NB4 (cell line): ENCODE results near the gene NRG3.

Source experiments
- DNase-seq: peaks from one replicate; pipeline ENCODE4 v3.0.0; 2010; ENCODE audit warnings: low read depth
- H3K4me3 ChIP-seq: one replicate; pipeline ENCODE4 v1.5.1; 2011; ENCODE audit warnings: mild to moderate bottlenecking, low read depth, low read length, moderate library complexity
- CTCF ChIP-seq: IDR thresholded peaks from one replicate; pipeline ENCODE4 v1.5.1; 2012; ENCODE audit warnings: low read depth, low read length
- MAX ChIP-seq: IDR thresholded peaks from 2 replicates; pipeline ENCODE4 v1.6.1; 2011; ENCODE audit warnings: low read depth, low read length
- MYC ChIP-seq: IDR thresholded peaks from 2 replicates; pipeline ENCODE4 v1.6.1; 2011; ENCODE audit warnings: low read depth, low read length
- POLR2A ChIP-seq: IDR thresholded peaks from 2 replicates; pipeline ENCODE4 v1.6.1; 2011; ENCODE audit warnings: mild to moderate bottlenecking; ENCODE audit not compliant: insufficient read length; ENCODE audit errors: extremely low read depth

The NRG3 gene

DNA sequence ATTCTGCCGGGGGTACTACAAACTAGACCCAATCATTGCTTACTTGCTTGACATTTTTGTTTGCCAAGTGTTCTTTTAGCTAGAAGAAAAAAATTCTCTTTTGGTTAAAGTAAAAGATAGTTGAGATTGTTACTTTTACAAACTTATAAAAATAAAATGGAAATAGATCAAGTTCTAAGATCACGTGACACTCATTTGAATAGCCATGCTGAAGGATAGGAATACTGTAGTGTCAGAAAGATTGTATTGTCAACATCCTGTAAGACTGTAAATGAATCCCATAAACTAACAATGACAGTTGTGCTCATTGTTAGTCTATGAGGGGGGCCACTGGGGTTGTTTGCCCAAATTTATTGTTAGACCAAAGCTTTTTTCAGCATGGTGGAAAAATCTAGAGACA is 10.5 kb downstream of the NRG3 start:
- TF ChIP-seq MAX (no peak), CTCF (no peak), MYC (no peak), POLR2A (no peak)
- H3K4me3 ChIP-seq: no peak overlapping the region
- no peak for DNase-seq

DNA sequence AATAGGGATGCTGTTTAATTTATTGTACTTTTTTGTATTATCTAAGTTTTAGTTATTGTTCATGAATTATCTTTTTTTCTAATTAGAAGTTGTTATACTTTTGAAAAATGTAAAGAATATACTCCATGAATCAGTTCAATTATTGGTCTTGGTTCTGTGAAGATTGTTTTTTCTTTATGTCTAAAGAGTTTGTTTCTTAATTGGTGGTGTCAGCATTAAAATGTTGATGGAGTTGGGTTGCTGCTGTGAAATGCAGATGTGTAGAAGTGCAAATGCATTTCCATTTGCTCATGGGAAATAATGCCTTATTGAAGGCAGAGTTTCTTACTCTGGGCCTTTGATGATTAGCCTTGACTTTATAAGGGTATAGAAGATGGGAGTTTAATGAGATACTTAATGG is 11.9 kb downstream of the NRG3 start:
- TF ChIP-seq CTCF (no peak), POLR2A (no peak), MYC (no peak), MAX (no peak)

DNA sequence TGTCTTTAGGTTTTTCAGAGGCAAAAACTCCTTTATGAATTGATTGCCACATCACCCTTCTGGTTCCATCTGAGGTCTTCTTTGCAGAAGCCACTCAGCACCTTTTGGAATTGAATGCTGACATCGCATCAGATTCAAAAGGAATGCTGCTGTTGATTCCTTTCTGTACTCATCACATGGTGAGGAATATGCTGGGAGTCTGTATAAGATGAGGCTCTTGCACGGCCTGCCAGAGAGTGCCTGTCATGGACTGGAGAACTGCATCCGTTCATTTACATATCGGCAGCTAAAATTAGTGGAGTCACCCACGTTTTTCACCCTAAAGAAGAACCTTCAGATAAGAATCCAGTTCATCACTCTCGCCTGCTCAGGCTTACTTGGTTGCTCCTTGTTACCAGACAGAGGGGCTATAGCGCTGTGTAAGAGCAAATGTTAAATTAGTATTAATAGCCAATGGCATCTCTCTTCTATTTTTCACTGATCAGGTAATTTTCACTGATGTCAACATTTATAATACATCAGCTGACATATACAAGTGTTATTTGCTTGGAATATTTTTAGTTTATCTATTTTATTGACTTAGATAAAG is 14.3 kb downstream of the NRG3 start:
- no peak for DNase-seq
- no peak overlapping the region for H3K4me3 ChIP-seq
- TF ChIP-seq MYC: no peak
- no peak for TF ChIP-seq MAX
- no peak for TF ChIP-seq POLR2A
- TF ChIP-seq CTCF: no peak

More for the DNA sequence above, 11.9 kb downstream of the NRG3 start:
- no peak for DNase-seq
- H3K4me3 ChIP-seq: no peak overlapping the region

GRCh38 chr10:81894616-81895015 is 19.6 kb downstream of the NRG3 start:
- TF ChIP-seq POLR2A: no peak
- TF ChIP-seq CTCF: no peak
- no peak for TF ChIP-seq MAX
- no peak for TF ChIP-seq MYC

DNA sequence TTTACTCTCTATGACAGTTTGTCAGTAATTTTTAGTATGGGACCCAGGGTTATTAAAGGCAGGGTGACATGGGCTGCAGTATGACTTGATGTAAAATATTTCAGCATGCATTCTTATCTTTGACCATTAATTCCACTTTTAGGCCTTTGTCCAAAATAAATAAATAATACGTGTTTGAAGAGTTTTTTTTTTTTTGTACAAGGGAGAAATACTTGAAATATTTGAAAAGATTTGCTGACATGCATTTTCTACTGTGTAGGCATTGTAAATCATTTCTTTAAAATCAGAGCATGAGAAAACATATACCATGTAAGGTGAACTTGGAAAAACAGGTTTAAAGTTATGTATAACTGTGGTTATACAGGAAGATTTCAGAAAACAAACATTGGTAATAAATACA is 23.5 kb downstream of the NRG3 start:
- no peak for DNase-seq
- H3K4me3 ChIP-seq: no peak overlapping the region
- TF ChIP-seq POLR2A (no peak), MAX (no peak), CTCF (no peak), MYC (no peak)

More at GRCh38 chr10:81894616-81895015, 19.6 kb downstream of the NRG3 start:
- H3K4me3 ChIP-seq: no peak overlapping the region
- no peak for DNase-seq

DNA sequence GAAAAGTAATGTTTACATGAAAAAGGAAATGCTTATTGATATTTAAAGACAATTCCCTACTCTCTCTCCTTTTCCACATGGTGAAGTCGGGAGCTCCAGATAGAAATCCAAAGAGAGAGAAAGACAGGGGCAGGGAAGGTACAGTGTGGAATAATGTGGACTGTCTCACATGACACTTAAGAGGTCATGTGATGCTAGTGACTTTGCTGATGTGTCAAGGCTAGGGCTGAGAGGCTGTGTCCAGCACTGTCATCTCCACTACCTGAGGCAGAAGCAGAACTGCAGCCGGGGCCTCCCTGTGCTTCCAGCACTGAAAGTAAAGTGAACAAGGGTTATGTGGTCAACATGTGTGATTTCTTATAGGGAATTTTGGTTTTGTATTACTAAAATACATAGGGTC is 26.0 kb downstream of the NRG3 start:
- no peak for TF ChIP-seq MYC
- no peak for TF ChIP-seq MAX
- no peak for TF ChIP-seq CTCF
- TF ChIP-seq POLR2A: no peak
- no peak overlapping the region for H3K4me3 ChIP-seq
- DNase-seq: no peak
